HFF-Myc (cell line): ENCODE data around the gene LCN9.

Experiments
- DNase-seq: peaks from one replicate; pipeline ENCODE4 v3.0.0-alpha.2; 2011; ENCODE audit warnings: low read depth; ENCODE audit errors: extremely low read depth
- H3K4me3 ChIP-seq: replicated peaks from 2 replicates; pipeline ENCODE4 v1.5.1; 2011; ENCODE audit warnings: low read depth, mild to moderate bottlenecking, control low read depth, low read length
- CTCF ChIP-seq: IDR thresholded peaks from 2 replicates; pipeline ENCODE4 v1.5.1; 2012; ENCODE audit warnings: mild to moderate bottlenecking, low read depth, low read length, control low read depth; ENCODE audit errors: missing control alignments

LCN9 gene

GRCh38 chr9:135680056-135680455 is 16.9 kb downstream of the LCN9 start:
- no peak for TF ChIP-seq CTCF
- no peak for DNase-seq
- H3K4me3 ChIP-seq: no peak overlapping the region

GRCh38 chr9:135681161-135681560 is 18.1 kb downstream of the LCN9 start:
- no peak for TF ChIP-seq CTCF
- no peak for DNase-seq
- H3K4me3 ChIP-seq: no peak overlapping the region

- DNase-seq: no peak
- no peak overlapping the region for H3K4me3 ChIP-seq
- no peak for TF ChIP-seq CTCF
These were observed 20.4 kb downstream of the LCN9 start for GRCh38 chr9:135683401-135684034.

- H3K4me3 ChIP-seq: no peak overlapping the region
- TF ChIP-seq CTCF: no peak
- no peak for DNase-seq
These were observed 21.6 kb downstream of the LCN9 start for GRCh38 chr9:135684691-135685090.

- no peak for TF ChIP-seq CTCF
- H3K4me3 ChIP-seq: no peak overlapping the region
- DNase-seq: no peak
These were observed 24.1 kb downstream of the LCN9 start for GRCh38 chr9:135687216-135687615.

GRCh38 chr9:135689011-135689410 is 25.9 kb downstream of the LCN9 start:
- TF ChIP-seq CTCF: no peak
- H3K4me3 ChIP-seq: no peak overlapping the region
- DNase-seq: no peak
